Activated T-helper 17 cell treated with anti-CD3 and anti-CD28 coated beads, Interleukin-2, amount 50 U/mL, for 72 hours (primary cell): ENCODE results near the gene TMEM175. TPM values are rescaled to one million over a fixed set of nuclear protein-coding genes. Genes with fewer than 3 reads are reported as not detected.

Source experiments
- ATAC-seq: fragments of 150-1000 bp; cut with Tn5 transposase; replicated peaks from 2 replicates; pipeline ENCODE4 v1.10.0; 2021; ENCODE audit warnings: mild to moderate bottlenecking, moderate library complexity
- H3K27ac Mint-ChIP-seq: one replicate; pipeline ENCODE4 v1.8.0; 2022; ENCODE audit warnings: mixed read lengths
- H3K27me3 Mint-ChIP-seq: one replicate; pipeline ENCODE4 v1.8.0; 2022; ENCODE audit warnings: mixed read lengths
- H3K36me3 Mint-ChIP-seq: one replicate; pipeline ENCODE4 v1.8.0; 2022; ENCODE audit warnings: low read depth, mild to moderate bottlenecking, mixed read lengths
- H3K4me1 Mint-ChIP-seq: one replicate; pipeline ENCODE4 v1.8.0; 2022; ENCODE audit warnings: mixed read lengths
- H3K4me3 Mint-ChIP-seq: one replicate; pipeline ENCODE4 v1.8.0; 2022; ENCODE audit warnings: mild to moderate bottlenecking, mixed read lengths
- H3K9me3 Mint-ChIP-seq: one replicate; pipeline ENCODE4 v1.8.0; 2022; ENCODE audit warnings: mixed read lengths
- total RNA-seq, 2 donors: library from RNA; stranded (reverse); gene quantifications; one replicate each; pipeline ENCODE4 v1.2.3, GENCODE V29; 2022

TMEM175 gene
- total RNA-seq, 2 donors from 2014 or later: 6.5 to 10.0 TPM

DNA sequence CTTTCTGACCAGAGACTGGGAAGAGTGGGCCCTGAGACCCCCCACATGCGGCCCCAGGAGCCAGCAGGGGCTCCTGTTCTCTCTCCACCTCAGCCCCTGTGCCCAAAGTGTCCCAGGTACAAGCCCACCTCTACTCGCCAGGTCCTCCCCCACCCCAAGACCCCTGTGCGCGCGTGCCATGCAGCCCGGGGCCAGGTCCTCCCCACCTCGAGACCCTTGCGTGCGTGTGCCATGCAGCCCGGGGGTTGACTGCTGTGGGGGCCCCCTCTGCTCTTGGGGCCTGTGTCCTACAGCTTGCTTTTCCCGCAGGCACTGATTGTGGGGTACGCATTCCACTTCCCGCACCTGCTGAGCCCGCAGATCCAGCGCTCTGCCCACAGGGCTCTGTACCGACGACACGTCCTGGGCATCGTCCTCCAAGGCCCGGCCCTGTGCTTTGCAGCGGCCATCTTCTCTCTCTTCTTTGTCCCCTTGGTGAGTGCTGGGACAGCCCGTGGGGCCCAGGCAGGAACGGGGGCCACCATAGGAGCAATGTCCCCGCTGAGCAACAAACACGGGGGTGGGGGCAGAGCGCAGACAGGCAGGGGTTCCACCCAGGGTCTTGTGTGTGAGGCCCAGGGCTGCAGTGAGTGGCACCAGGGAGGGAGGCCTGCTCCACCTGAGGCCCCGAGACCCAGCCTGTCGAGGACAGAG is 20.8 kb downstream of the TMEM175 start:
- H3K27ac Mint-ChIP-seq: no peak overlapping the region
- no peaks in the 10 kb centered on the region for H3K36me3 Mint-ChIP-seq
- no peak overlapping the region for H3K4me3 Mint-ChIP-seq
- no peak for ATAC-seq
- no peaks in the 10 kb centered on the region for H3K4me1 Mint-ChIP-seq
- H3K9me3 Mint-ChIP-seq: no peaks in the 10 kb centered on the region
- no peaks in the 10 kb centered on the region for H3K27me3 Mint-ChIP-seq

- Mint-ChIP-seq H3K9me3 (no peaks in the 10 kb centered on the region), H3K4me1 (no peaks in the 10 kb centered on the region), H3K4me3 (no peak overlapping the region), H3K36me3 (no peaks in the 10 kb centered on the region), H3K27ac (no peak overlapping the region), H3K27me3 (no peaks in the 10 kb centered on the region)
- ATAC-seq: no peak
Measured at GRCh38 chr4:953574-953915, 21.3 kb downstream of the TMEM175 start.

DNA sequence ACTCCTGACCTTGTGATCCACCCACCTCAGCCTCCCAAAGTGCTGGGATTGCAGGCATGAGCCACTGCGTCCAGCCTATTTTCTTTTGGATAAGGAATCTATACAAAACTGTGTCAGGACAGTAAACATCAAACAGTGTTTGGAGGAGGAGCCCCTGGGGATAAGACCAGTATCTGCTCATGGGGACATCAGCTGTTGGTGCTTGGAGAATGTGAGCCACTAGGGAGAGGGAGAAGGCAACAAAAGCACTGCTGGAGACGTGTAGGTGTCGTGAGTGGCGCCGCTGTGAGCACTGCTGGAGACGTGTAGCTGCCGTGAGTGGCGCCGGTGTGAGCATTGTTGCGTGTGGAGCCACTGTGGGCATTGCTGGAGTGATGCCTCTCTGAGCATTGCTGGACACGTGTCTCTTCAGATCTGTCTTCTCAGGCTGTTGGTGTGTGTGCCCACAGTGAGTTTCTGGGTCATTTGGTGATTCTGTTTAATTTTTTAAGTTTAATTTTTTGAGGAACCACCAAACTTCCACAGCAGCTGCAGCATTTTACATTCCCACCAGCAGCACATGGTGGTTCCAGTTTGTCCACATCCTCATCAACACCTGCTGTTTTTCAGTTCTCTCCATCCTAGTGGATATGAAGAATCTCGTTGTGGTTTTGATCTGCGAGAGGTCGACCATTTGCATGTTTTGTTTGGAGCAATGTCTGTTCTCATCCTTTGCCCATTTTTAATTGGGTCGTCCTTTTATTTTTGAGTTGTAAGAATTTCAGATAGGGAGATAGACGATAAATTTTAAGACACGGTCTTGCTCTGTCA is 22.2 kb downstream of the TMEM175 start:
- no peak overlapping the region for H3K27ac Mint-ChIP-seq
- no peak for ATAC-seq
- no peak overlapping the region for H3K4me3 Mint-ChIP-seq
- H3K27me3 Mint-ChIP-seq: no peaks in the 10 kb centered on the region
- no peaks in the 10 kb centered on the region for H3K9me3 Mint-ChIP-seq
- H3K36me3 Mint-ChIP-seq: no peaks in the 10 kb centered on the region
- H3K4me1 Mint-ChIP-seq: no peaks in the 10 kb centered on the region

- ATAC-seq: no peak
- no peaks in the 10 kb centered on the region for H3K27me3 Mint-ChIP-seq
- H3K9me3 Mint-ChIP-seq: no peaks in the 10 kb centered on the region
- H3K27ac Mint-ChIP-seq: no peak overlapping the region
- H3K4me1 Mint-ChIP-seq: no peaks in the 10 kb centered on the region
- no peak overlapping the region for H3K4me3 Mint-ChIP-seq
- H3K36me3 Mint-ChIP-seq: no peaks in the 10 kb centered on the region
Measured at GRCh38 chr4:955161-955921, 23.1 kb downstream of the TMEM175 start.

- no peak overlapping the region for H3K4me3 Mint-ChIP-seq
- no peaks in the 10 kb centered on the region for H3K4me1 Mint-ChIP-seq
- H3K27ac Mint-ChIP-seq: no peak overlapping the region
- no peaks in the 10 kb centered on the region for H3K27me3 Mint-ChIP-seq
- H3K9me3 Mint-ChIP-seq: no peaks in the 10 kb centered on the region
- ATAC-seq: no peak
- no peaks in the 10 kb centered on the region for H3K36me3 Mint-ChIP-seq
Measured at GRCh38 chr4:955931-956381, 23.7 kb downstream of the TMEM175 start.

DNA sequence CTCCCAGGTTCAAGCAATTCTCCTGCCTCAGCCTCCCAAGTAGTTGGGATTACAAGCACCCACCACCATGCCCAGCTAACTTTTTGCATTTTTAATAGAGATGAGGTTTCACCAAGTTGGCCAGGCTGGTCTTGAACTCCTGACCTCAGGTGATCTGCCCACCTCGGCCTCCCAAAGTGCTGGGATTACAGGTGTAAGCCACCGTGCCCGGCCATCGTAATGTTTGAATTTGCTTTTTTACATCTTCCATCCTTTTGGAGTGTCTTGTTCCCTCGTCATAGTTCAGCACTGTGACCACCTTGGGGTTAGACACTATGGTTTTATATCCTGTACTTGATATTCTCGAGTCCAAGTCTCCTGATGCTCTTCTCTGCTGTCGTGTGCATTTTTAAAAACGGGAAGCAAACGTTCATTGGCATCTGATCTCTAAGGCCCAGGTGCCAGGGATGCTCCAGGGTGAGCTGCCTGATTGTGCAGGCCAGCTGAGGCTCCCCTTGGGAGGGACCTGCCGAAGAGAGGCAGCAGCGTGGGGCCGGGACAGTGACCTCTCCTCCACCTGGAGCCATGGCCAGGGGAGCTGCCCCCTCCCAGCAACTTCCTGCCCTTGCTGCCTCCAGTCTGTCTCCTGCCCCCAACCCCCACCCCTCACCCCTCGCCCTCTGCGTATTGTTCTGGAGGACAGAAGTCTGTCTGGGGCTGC is 24.4 kb downstream of the TMEM175 start:
- Mint-ChIP-seq H3K4me1 (no peaks in the 10 kb centered on the region), H3K27me3 (no peaks in the 10 kb centered on the region), H3K27ac (no peak overlapping the region), H3K9me3 (no peaks in the 10 kb centered on the region), H3K4me3 (no peak overlapping the region), H3K36me3 (no peaks in the 10 kb centered on the region)
- ATAC-seq: no peak

DNA sequence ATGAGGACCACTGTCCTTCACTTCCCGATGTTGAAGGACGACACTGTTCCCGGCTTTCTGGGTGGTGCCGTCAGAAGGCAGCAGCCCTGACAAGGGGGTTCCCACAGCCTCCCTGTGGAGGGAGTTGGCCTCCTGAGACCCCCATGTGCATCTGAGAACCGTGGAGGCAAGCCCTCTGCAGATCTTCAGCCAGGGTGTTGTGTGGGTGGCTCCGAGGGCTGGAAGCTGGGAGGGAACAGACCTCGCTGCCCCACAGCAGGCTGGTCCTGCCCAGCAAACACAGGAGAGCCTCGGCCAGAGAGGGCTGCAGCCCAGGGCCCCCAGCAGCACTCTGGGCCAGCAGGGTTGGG is 24.9 kb downstream of the TMEM175 start:
- ATAC-seq: no peak
- H3K27ac Mint-ChIP-seq: no peak overlapping the region
- no peak overlapping the region for H3K4me3 Mint-ChIP-seq
- H3K9me3 Mint-ChIP-seq: no peaks in the 10 kb centered on the region
- H3K4me1 Mint-ChIP-seq: no peaks in the 10 kb centered on the region
- no peaks in the 10 kb centered on the region for H3K36me3 Mint-ChIP-seq
- H3K27me3 Mint-ChIP-seq: no peaks in the 10 kb centered on the region

GRCh38 chr4:957581-958313 is 25.5 kb downstream of the TMEM175 start:
- no peak for ATAC-seq
- H3K36me3 Mint-ChIP-seq: no peaks in the 10 kb centered on the region
- H3K4me1 Mint-ChIP-seq: no peaks in the 10 kb centered on the region
- H3K27me3 Mint-ChIP-seq: no peaks in the 10 kb centered on the region
- H3K9me3 Mint-ChIP-seq: no peaks in the 10 kb centered on the region
- no peak overlapping the region for H3K4me3 Mint-ChIP-seq
- no peak overlapping the region for H3K27ac Mint-ChIP-seq

- no peaks in the 10 kb centered on the region for H3K36me3 Mint-ChIP-seq
- no peaks in the 10 kb centered on the region for H3K4me1 Mint-ChIP-seq
- no peak for ATAC-seq
- H3K27ac Mint-ChIP-seq: no peak overlapping the region
- H3K27me3 Mint-ChIP-seq: no peaks in the 10 kb centered on the region
- no peaks in the 10 kb centered on the region for H3K9me3 Mint-ChIP-seq
- no peak overlapping the region for H3K4me3 Mint-ChIP-seq
Measured at GRCh38 chr4:958314-958665, 26.0 kb downstream of the TMEM175 start.

- H3K4me1 Mint-ChIP-seq: no peaks in the 10 kb centered on the region
- no peak overlapping the region for H3K4me3 Mint-ChIP-seq
- no peaks in the 10 kb centered on the region for H3K27me3 Mint-ChIP-seq
- H3K36me3 Mint-ChIP-seq: no peaks in the 10 kb centered on the region
- H3K27ac Mint-ChIP-seq: peak overlapping the region; percentile 25
- no peak for ATAC-seq
- H3K9me3 Mint-ChIP-seq: no peaks in the 10 kb centered on the region
Measured at GRCh38 chr4:958696-959337, 26.6 kb downstream of the TMEM175 start.

DNA sequence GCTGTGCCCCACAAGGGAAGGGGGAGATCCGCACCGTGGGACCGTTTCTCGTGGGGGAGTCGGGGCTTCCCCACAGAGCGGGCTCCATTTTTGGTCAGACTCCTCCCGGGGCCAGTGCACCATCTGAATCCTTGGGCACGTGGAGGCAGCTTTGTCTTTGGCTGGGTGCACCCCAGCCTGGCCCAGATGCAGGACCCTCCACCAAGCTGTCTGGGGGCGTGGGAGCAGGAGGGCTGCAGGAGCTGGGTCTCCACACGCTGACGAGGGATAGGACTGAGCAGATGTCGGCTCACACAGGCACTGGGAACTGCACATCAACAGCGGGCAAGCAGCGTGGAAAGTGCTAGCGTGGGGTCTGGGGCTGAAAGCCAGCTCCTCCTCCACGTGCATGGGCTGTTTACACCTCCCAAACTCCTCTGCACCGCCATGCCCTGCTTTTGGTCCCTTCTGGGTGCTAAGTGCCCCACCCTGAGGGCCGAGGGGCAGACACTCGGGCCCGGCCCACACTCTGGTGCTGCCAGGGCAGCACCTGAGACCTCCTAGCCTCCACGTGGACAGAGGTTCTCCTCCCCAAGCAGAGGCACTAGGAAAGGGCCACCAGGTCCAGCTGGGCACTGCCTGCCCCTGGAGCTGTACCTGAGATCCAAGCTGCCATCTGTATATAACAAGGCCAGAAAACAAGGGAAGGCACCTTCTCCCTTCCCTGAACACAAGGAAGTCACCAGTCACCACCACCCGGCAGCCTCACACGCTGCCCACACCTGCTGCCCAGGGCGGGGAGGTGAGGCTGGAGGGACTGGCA is 27.3 kb downstream of the TMEM175 start:
- H3K27me3 Mint-ChIP-seq: no peaks in the 10 kb centered on the region
- no peaks in the 10 kb centered on the region for H3K4me1 Mint-ChIP-seq
- H3K27ac Mint-ChIP-seq: no peak overlapping the region
- no peaks in the 10 kb centered on the region for H3K36me3 Mint-ChIP-seq
- H3K9me3 Mint-ChIP-seq: no peaks in the 10 kb centered on the region
- no peak overlapping the region for H3K4me3 Mint-ChIP-seq
- no peak for ATAC-seq

DNA sequence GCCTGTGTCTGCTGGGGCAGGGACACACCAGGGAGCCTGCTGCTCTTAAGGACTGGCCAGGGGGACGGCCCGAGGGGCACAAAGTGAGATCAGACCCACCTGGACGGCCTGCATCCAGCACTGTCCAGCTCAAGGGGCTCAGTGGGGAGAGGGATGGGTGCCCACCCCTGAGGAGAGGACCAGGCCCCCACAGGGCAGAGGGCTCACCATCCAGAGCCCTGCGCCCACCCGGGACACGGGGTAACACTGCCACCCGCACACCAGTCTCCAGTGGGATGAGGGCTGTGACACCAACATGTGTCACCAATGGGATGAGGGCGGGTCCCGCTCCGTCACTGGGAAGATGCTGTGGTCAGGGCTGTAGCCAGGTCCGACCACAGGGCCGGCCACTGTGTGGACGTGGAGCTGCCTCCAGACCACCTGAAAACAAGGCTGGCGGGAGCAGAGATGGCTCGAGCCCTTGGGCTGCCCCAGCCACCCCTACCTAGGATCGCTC is 27.9 kb downstream of the TMEM175 start:
- no peak overlapping the region for H3K27ac Mint-ChIP-seq
- H3K4me3 Mint-ChIP-seq: no peak overlapping the region

More for the DNA sequence above, 27.9 kb downstream of the TMEM175 start:
- no peaks in the 10 kb centered on the region for H3K4me1 Mint-ChIP-seq
- H3K9me3 Mint-ChIP-seq: no peaks in the 10 kb centered on the region
- no peaks in the 10 kb centered on the region for H3K27me3 Mint-ChIP-seq
- no peak for ATAC-seq
- no peaks in the 10 kb centered on the region for H3K36me3 Mint-ChIP-seq
